Brain microvascular endothelial cell (primary cell): Measurements from ENCODE around the gene UBASH3B.
A peak's percentile ranks its signal among the peaks of the same experiment; 100 is the strongest.

Source experiments
- DNase-seq: peaks from one replicate; pipeline ENCODE4 v3.0.0-alpha.2; 2020
- H3K27ac ChIP-seq: fragments of 250-450 bp; sonication (Bioruptor Pico); 2 replicates; pipeline ENCODE4 v1.5.1; 2020; ENCODE audit warnings: mild to moderate bottlenecking, moderate library complexity
- H3K27me3 ChIP-seq: fragments of 250-450 bp; sonication (Bioruptor Pico); replicated peaks from 2 replicates; pipeline ENCODE4 v1.5.1; 2020; ENCODE audit warnings: mild to moderate bottlenecking
- H3K36me3 ChIP-seq: fragments of 250-450 bp; sonication (Bioruptor Pico); replicated peaks from 2 replicates; pipeline ENCODE4 v1.5.1; 2020; ENCODE audit warnings: mild to moderate bottlenecking
- H3K4me3 ChIP-seq: 2 replicates; pipeline ENCODE4 v1.5.1; 2011; ENCODE audit warnings: low read depth, mild to moderate bottlenecking, control low read depth, low read length, moderate library complexity
- in situ Hi-C: cut with HindIII; loops from 2 replicates; pipeline ENCODE4 v1.10.0; 2017; ENCODE audit warnings: low sequenced_read_pairs, low pct_ligation_motif_present
- TF ChIP-seq, protein P1 (sequence below): IDR thresholded peaks from 2 replicates; pipeline ENCODE4 v1.5.1; 2011; ENCODE audit warnings: low read depth, mild to moderate bottlenecking, moderate library complexity, low read length, control low read depth, inconsistent platforms; ENCODE audit errors: missing control alignments

Gene UBASH3B

DNA sequence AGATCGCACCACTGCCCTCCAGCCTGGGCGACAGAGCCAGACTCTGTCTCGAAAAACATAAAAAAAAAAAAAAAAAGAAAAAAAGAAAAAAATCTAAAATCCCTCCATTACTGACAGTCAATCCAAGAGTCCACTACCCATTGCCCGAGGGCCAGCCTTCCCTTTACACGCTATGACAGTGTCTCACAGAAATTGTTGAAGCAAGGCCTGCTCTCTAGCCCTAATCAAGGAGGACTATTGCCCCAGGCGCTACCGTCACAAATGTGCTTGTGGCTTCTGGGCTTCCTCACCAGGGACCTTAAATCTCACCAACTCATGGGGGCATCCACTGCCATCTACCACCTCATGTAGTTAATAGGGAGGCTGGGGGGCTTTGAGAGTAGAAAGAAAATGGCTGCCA lies 49.9 kb downstream of the UBASH3B start:
- no peaks in the 10 kb centered on the region for H3K36me3 ChIP-seq
- no peak for DNase-seq
- H3K27ac ChIP-seq = peak overlapping the region; percentile 78
- H3K4me3 ChIP-seq = no peak overlapping the region
- in situ Hi-C loops = no loop called here
- TF ChIP-seq, protein P1, sequence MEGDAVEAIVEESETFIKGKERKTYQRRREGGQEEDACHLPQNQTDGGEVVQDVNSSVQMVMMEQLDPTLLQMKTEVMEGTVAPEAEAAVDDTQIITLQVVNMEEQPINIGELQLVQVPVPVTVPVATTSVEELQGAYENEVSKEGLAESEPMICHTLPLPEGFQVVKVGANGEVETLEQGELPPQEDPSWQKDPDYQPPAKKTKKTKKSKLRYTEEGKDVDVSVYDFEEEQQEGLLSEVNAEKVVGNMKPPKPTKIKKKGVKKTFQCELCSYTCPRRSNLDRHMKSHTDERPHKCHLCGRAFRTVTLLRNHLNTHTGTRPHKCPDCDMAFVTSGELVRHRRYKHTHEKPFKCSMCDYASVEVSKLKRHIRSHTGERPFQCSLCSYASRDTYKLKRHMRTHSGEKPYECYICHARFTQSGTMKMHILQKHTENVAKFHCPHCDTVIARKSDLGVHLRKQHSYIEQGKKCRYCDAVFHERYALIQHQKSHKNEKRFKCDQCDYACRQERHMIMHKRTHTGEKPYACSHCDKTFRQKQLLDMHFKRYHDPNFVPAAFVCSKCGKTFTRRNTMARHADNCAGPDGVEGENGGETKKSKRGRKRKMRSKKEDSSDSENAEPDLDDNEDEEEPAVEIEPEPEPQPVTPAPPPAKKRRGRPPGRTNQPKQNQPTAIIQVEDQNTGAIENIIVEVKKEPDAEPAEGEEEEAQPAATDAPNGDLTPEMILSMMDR = no peak
- H3K27me3 ChIP-seq = no peaks in the 10 kb centered on the region

- Histone ChIP-seq H3K4me3 (no peak overlapping the region), H3K36me3 (no peaks in the 10 kb centered on the region), H3K27me3 (no peaks in the 10 kb centered on the region), H3K27ac (peak overlapping the region; percentile 78)
- in situ Hi-C loops = no loop called here
- no peak for DNase-seq
- TF ChIP-seq, protein P1 = no peak
Observed at GRCh38 chr11:122706291-122707088, 51.0 kb downstream of the UBASH3B start.

DNA sequence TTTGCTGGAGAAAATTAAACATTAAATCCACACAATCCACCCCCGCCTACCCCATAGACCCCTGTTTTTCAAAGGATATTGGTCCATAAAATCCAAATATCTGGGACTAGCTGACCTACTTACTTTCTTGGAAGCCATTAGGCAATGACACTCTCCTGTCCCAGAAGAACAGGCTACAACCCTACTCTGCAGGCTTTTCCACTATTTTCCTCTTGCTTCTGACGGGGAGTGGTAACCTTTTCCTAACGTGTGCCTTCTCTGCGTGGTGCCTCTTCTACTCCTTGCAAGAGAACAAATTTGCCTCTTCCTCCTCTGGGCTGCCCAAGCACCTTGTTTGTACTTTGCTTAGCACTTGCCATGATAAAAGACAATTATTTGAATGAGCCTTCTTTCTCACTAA lies 51.6 kb downstream of the UBASH3B start:
- Histone ChIP-seq H3K36me3 (no peaks in the 10 kb centered on the region), H3K27me3 (no peaks in the 10 kb centered on the region), H3K27ac (peak overlapping the region; percentile 78), H3K4me3 (no peak overlapping the region)
- in situ Hi-C loops = no loop called here
- DNase-seq = no peak
- TF ChIP-seq, protein P1 = no peak

GRCh38 chr11:122707901-122708300 lies 52.4 kb downstream of the UBASH3B start:
- Histone ChIP-seq H3K36me3 (no peaks in the 10 kb centered on the region), H3K4me3 (no peak overlapping the region), H3K27ac (peak overlapping the region; percentile 11), H3K27me3 (no peaks in the 10 kb centered on the region)
- TF ChIP-seq, protein P1 = no peak
- DNase-seq = no peak
- in situ Hi-C loops = no loop called here

GRCh38 chr11:122709039-122709760 lies 53.7 kb downstream of the UBASH3B start:
- Histone ChIP-seq H3K27ac (peak overlapping the region; percentile 92), H3K36me3 (no peaks in the 10 kb centered on the region), H3K4me3 (no peak overlapping the region), H3K27me3 (no peaks in the 10 kb centered on the region)
- in situ Hi-C loops = no loop called here
- peak; percentile 84 for DNase-seq
- TF ChIP-seq, protein P1 = no peak
